ENCODE data around the gene NUDCD3.

DNA sequence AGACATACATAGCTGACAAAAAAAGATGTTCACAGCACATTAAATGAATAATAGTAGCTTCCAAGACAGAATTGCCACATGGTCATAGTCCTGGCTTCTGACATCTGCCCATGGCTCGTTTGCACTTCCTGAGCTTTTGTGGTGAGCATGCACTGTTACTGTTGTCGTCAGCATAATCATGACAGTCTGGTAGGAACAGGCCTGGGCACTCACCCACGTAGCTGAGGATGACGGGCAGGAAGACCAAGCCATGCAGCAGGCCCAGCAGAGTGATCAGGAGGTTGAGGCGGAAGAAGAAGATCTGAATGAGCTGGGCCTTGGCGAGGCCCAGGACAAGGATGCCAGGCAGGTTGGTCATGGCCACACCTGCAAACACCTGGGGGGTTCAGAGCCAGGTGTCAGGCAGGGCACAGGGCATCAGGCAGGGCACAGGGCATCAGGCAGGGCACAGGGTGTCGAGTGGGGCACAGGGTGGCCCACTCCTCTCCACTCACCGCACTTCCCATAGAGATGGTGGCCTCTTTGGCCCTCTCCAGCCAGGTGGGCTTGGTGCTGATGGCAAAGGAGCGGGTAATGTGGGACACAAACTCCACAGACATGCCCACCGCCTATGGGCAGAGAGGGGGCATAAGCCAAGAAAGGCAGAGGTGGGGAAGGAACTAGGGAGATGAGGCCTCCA lies 25.3 kb upstream of the NUDCD3 start:
- TF ChIP-seq, protein P1, sequence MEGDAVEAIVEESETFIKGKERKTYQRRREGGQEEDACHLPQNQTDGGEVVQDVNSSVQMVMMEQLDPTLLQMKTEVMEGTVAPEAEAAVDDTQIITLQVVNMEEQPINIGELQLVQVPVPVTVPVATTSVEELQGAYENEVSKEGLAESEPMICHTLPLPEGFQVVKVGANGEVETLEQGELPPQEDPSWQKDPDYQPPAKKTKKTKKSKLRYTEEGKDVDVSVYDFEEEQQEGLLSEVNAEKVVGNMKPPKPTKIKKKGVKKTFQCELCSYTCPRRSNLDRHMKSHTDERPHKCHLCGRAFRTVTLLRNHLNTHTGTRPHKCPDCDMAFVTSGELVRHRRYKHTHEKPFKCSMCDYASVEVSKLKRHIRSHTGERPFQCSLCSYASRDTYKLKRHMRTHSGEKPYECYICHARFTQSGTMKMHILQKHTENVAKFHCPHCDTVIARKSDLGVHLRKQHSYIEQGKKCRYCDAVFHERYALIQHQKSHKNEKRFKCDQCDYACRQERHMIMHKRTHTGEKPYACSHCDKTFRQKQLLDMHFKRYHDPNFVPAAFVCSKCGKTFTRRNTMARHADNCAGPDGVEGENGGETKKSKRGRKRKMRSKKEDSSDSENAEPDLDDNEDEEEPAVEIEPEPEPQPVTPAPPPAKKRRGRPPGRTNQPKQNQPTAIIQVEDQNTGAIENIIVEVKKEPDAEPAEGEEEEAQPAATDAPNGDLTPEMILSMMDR (IDR thresholded peaks at IDR 0.05), result no peak
- no peak for TF ChIP-seq POLR2A (IDR thresholded peaks at IDR 0.05)

All from sigmoid colon (tissue), 3 donors.